ENCODE data around the gene PUM1. TPM values are rescaled to one million over a fixed set of nuclear protein-coding genes. Genes with fewer than 3 reads are reported as not detected.
"Not testable (repeated sequence)": the region's sequence is repeated elsewhere in the genome, so short reads cannot be mapped to it uniquely, and the experiment has no call there.

The PUM1 gene
- total RNA-seq, 4 donors from 2014 or later, result 61.6 to 109 (median 76.9) TPM

GRCh38 chr1:31058012-31058411 lies 7.5 kb downstream of the PUM1 start:
- no peak for TF ChIP-seq CTCF (IDR thresholded peaks at IDR 0.05)
- TF ChIP-seq POLR2A (IDR thresholded peaks at IDR 0.05), result no peak
- Histone ChIP-seq H3K27ac (no peak overlapping the region), H3K27me3 (no peaks in the 10 kb centered on the region), H3K4me3 (no peak overlapping the region), H3K36me3 (peaks cover 0 to 40% (median 0%) of the 10 kb centered on the region in 3 donors), H3K9me3 (no peaks in the 10 kb centered on the region), H3K4me1 (peaks cover 0 to 83% (median 8%) of the 10 kb centered on the region in 4 donors)
- DNase-seq, result no peak

- DNase-seq, result no peak
- H3K4me1 ChIP-seq, result peaks cover 0 to 73% (median 0%) of the 10 kb centered on the region in 4 donors
- H3K9me3 ChIP-seq, result no peaks in the 10 kb centered on the region
- TF ChIP-seq CTCF (IDR thresholded peaks at IDR 0.05) (no peak), POLR2A (IDR thresholded peaks at IDR 0.05) (no peak)
- H3K27me3 ChIP-seq, result no peaks in the 10 kb centered on the region
- H3K27ac ChIP-seq, result no peak overlapping the region
- H3K4me3 ChIP-seq, result no peak overlapping the region
- peaks cover 0 to 40% (median 0%) of the 10 kb centered on the region in 3 donors for H3K36me3 ChIP-seq
Measured at GRCh38 chr1:31055953-31056352, 9.6 kb downstream of the PUM1 start.

- Histone ChIP-seq H3K27ac (no peak overlapping the region), H3K4me3 (no peak overlapping the region), H3K27me3 (no peaks in the 10 kb centered on the region), H3K36me3 (peaks cover 0 to 43% (median 0%) of the 10 kb centered on the region in 3 donors), H3K9me3 (no peaks in the 10 kb centered on the region), H3K4me1 (peaks cover 0 to 68% (median 0%) of the 10 kb centered on the region in 4 donors)
- DNase-seq, result no peak
- no peak for TF ChIP-seq CTCF (IDR thresholded peaks at IDR 0.05)
- TF ChIP-seq POLR2A (IDR thresholded peaks at IDR 0.05), result no peak
Measured at GRCh38 chr1:31055501-31055900, 10.0 kb downstream of the PUM1 start.

- Histone ChIP-seq H3K4me3 (no peak overlapping the region), H3K9me3 (no peaks in the 10 kb centered on the region), H3K27ac (no peak overlapping the region), H3K4me1 (peaks cover 0 to 64% (median 0%) of the 10 kb centered on the region in 4 donors), H3K27me3 (no peaks in the 10 kb centered on the region), H3K36me3 (peaks cover 0 to 43% (median 0%) of the 10 kb centered on the region in 3 donors)
- DNase-seq, result no peak
- no peak for TF ChIP-seq CTCF (IDR thresholded peaks at IDR 0.05)
- no peak for TF ChIP-seq POLR2A (IDR thresholded peaks at IDR 0.05)
Measured at GRCh38 chr1:31054958-31055481, 10.5 kb downstream of the PUM1 start.

GRCh38 chr1:31054349-31054748 lies 11.2 kb downstream of the PUM1 start:
- Histone ChIP-seq H3K27me3 (no peaks in the 10 kb centered on the region), H3K4me3 (no peak overlapping the region), H3K27ac (no peak overlapping the region), H3K36me3 (peaks cover 0 to 43% (median 0%) of the 10 kb centered on the region in 3 donors), H3K9me3 (no peaks in the 10 kb centered on the region), H3K4me1 (peaks cover 0 to 58% (median 0%) of the 10 kb centered on the region in 4 donors)
- DNase-seq, result no peak
- TF ChIP-seq CTCF (IDR thresholded peaks at IDR 0.05) (no peak), POLR2A (IDR thresholded peaks at IDR 0.05) (no peak)

- peaks cover 0 to 48% (median 0%) of the 10 kb centered on the region in 4 donors for H3K4me1 ChIP-seq
- not testable (repeated sequence) for H3K9me3 ChIP-seq, H3K27me3 ChIP-seq, DNase-seq, H3K27ac ChIP-seq, H3K4me3 ChIP-seq
- H3K36me3 ChIP-seq, result peaks cover 0 to 26% (median 0%) of the 10 kb centered on the region in 3 donors
Measured at GRCh38 chr1:31052613-31053012, 12.9 kb downstream of the PUM1 start.
